Neural cell (in vitro differentiated cells): ENCODE data around the gene SMIM23. TPM values are rescaled to one million over a fixed set of nuclear protein-coding genes. Genes with fewer than 3 reads are reported as not detected.

Source experiments
- H2AFZ ChIP-seq: fragments of 200-600, 300-800 bp; sonication (generic), shearing (Covaris generic); 2 replicates; pipeline ENCODE4 v1.6.0; 2014; ENCODE audit warnings: low read depth, mild to moderate bottlenecking, antibody characterized with exemption, low read length, moderate library complexity
- H3F3A ChIP-seq: fragments of 200-600 bp; shearing (Covaris generic); 2 replicates; pipeline ENCODE4 v1.6.1; 2016; ENCODE audit warnings: mild to moderate bottlenecking, moderate library complexity, mixed read lengths, antibody characterized with exemption, low read length; ENCODE audit not compliant: insufficient read depth, poor library complexity, severe bottlenecking
- H3K27ac ChIP-seq: fragments of 200-600, 300-800 bp; sonication (generic), shearing (Covaris generic); 2 replicates; pipeline ENCODE4 v1.5.1; 2014; ENCODE audit warnings: mild to moderate bottlenecking, low read length, moderate library complexity
- H3K27me3 ChIP-seq: fragments of 300-800, 200-600 bp; sonication (generic), shearing (Covaris generic); 2 replicates; pipeline ENCODE4 v1.6.0; 2014; ENCODE audit warnings: mild to moderate bottlenecking, low read depth, low read length, moderate library complexity; ENCODE audit not compliant: insufficient read depth
- H3K36me3 ChIP-seq: fragments of 300-800, 200-600 bp; sonication (generic), shearing (Covaris generic); 2 replicates; pipeline ENCODE4 v1.5.1; 2014; ENCODE audit warnings: mild to moderate bottlenecking, antibody characterized with exemption, low read length, moderate library complexity; ENCODE audit not compliant: insufficient read depth
- H3K4me2 ChIP-seq: fragments of 300-800, 200-600 bp; sonication (generic), shearing (Covaris generic); 2 replicates; pipeline ENCODE4 v1.6.0; 2014; ENCODE audit warnings: mild to moderate bottlenecking, low read length
- H3K4me3 ChIP-seq: fragments of 300-800, 200-600 bp; sonication (generic), shearing (Covaris generic); 2 replicates; pipeline ENCODE4 v1.5.1; 2014; ENCODE audit warnings: mild to moderate bottlenecking, low read length, moderate library complexity
- H3K79me2 ChIP-seq: fragments of 200-600 bp; shearing (Covaris generic); replicated peaks from 2 replicates; pipeline ENCODE4 v1.6.0; 2014; ENCODE audit warnings: mild to moderate bottlenecking, low read length, moderate library complexity; ENCODE audit not compliant: insufficient read depth
- H3K9ac ChIP-seq: fragments of 300-800, 200-600 bp; sonication (generic), shearing (Covaris generic); 2 replicates; pipeline ENCODE4 v1.6.1; 2016; ENCODE audit warnings: mild to moderate bottlenecking, low read length, mixed read lengths
- H3K9me2 ChIP-seq: fragments of 200-600 bp; shearing (Covaris generic); 2 replicates; pipeline ENCODE4 v1.6.1; 2016; ENCODE audit warnings: mild to moderate bottlenecking, low read length, mixed read lengths; ENCODE audit not compliant: insufficient read depth
- H3K9me3 ChIP-seq: fragments of 200-600, 300-800 bp; sonication (generic), shearing (Covaris generic); 2 replicates; pipeline ENCODE4 v1.6.1; 2016; ENCODE audit warnings: mild to moderate bottlenecking, mixed run types, low read length, moderate library complexity, mixed read lengths
- H4K20me1 ChIP-seq: fragments of 200-600 bp; shearing (Covaris generic); 2 replicates; pipeline ENCODE4 v1.6.1; 2016; ENCODE audit warnings: mild to moderate bottlenecking, mixed run types; ENCODE audit not compliant: insufficient read depth
- EP300 ChIP-seq: fragments of 450-650 bp; conservative IDR thresholded peaks from 2 replicates; pipeline ENCODE4 v1.6.1; 2014; ENCODE audit warnings: antibody characterized with exemption, mild to moderate bottlenecking, moderate library complexity; ENCODE audit not compliant: poor library complexity, severe bottlenecking
- EZH2 ChIP-seq: fragments of 200-600, 300-800 bp; shearing (Covaris generic), sonication (generic); IDR thresholded peaks from 2 replicates; pipeline ENCODE4 v1.6.1; 2014; ENCODE audit warnings: antibody characterized with exemption, low read length, borderline replicate concordance, mild to moderate bottlenecking; ENCODE audit not compliant: insufficient read depth, poor library complexity, severe bottlenecking
- MXI1 ChIP-seq: fragments of 450-650 bp; conservative IDR thresholded peaks from 2 replicates; pipeline ENCODE4 v1.6.1; 2014; ENCODE audit warnings: antibody characterized with exemption, mild to moderate bottlenecking; ENCODE audit not compliant: poor library complexity, severe bottlenecking
- POLR2AphosphoS5 ChIP-seq: IDR thresholded peaks from 2 replicates; pipeline ENCODE4 v1.6.1; 2012
- RAD21 ChIP-seq: fragments of 450-650 bp; conservative IDR thresholded peaks from 2 replicates; pipeline ENCODE4 v1.6.1; 2014; ENCODE audit warnings: antibody characterized with exemption, mild to moderate bottlenecking, moderate library complexity
- SMC3 ChIP-seq: fragments of 450-650 bp; conservative IDR thresholded peaks from 2 replicates; pipeline ENCODE4 v1.6.1; 2014; ENCODE audit warnings: antibody characterized with exemption, mild to moderate bottlenecking, moderate library complexity; ENCODE audit not compliant: poor library complexity
- TAF1 ChIP-seq: IDR thresholded peaks from 2 replicates; pipeline ENCODE4 v1.6.1; 2012; ENCODE audit warnings: low read depth
- polyA plus RNA-seq: library from polyadenylated mRNA; depleted of rRNA; stranded (reverse); fragments of >200 nt; gene quantifications from 2 replicates; pipeline ENCODE4 v1.2.3, GENCODE V29; 2014
- TF ChIP-seq, protein P1 (sequence below): IDR thresholded peaks from 2 replicates; pipeline ENCODE4 v1.6.1; 2012; ENCODE audit warnings: borderline replicate concordance
- TF ChIP-seq, protein P2 (sequence below): fragments of 450-650 bp; IDR thresholded peaks from 2 replicates; pipeline ENCODE4 v1.5.1; 2014; ENCODE audit warnings: antibody characterized with exemption, mild to moderate bottlenecking, moderate library complexity; ENCODE audit not compliant: poor library complexity, severe bottlenecking

Gene SMIM23
- polyA plus RNA-seq, 1 donor from 2014 or later = not detected

DNA sequence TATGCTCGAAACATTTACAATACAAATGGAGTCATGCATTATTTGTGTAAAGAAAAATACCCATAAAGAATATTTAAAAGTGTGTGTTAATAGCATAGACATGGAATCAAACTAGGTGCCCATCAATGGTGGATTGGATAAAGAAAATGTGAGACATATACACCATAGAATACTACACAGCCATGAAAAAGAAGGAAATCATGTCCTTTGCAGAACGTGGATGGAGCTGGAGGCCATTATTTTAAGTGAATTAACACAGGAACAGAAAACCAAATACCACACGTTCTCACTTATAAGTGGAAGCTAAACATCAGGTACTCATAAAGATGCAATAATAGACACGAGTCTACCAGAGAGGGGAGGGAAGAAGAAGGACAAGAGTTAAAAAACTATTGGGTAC lies 22.8 kb downstream of the SMIM23 start:
- Histone ChIP-seq H2AFZ (no peak overlapping the region), H3K9me2 (no peaks in the 10 kb centered on the region), H3K27me3 (peaks cover 3% of the 10 kb centered on the region), H3K36me3 (no peaks in the 10 kb centered on the region), H3K79me2 (no peaks in the 10 kb centered on the region), H3K4me2 (no peak overlapping the region), H3K27ac (no peak overlapping the region), H3K9me3 (no peaks in the 10 kb centered on the region), H3K9ac (no peak overlapping the region), H3K4me3 (no peak overlapping the region), H4K20me1 (no peaks in the 10 kb centered on the region), H3F3A (no peaks in the 10 kb centered on the region)
- TF ChIP-seq POLR2AphosphoS5 (no peak), SMC3 (no peak), RAD21 (no peak)

DNA sequence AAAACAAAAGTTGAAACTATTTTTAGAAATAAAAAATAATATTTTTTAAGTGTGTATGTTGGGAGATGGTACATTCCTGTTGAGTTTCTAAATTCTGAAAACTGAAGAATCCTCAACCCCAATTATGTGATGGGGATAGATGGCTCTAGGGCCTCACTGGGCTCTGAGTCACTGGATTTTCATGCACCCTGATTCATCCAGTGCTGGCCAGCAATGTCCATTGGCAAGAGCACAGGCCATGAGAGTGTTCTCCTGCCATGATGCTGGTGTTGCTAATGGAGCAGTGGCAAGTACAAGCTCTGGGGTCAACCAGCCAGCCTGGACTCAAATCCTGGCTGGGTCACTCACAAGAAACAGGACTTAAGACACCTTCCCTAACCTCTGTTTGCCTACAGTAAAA lies 23.3 kb downstream of the SMIM23 start:
- Histone ChIP-seq H3K79me2 (no peaks in the 10 kb centered on the region), H3K4me2 (no peak overlapping the region), H3K27me3 (peaks cover 3% of the 10 kb centered on the region), H3K9me2 (no peaks in the 10 kb centered on the region), H3K36me3 (no peaks in the 10 kb centered on the region), H3F3A (no peaks in the 10 kb centered on the region), H4K20me1 (no peaks in the 10 kb centered on the region), H3K9ac (no peak overlapping the region), H3K9me3 (no peaks in the 10 kb centered on the region), H3K4me3 (no peak overlapping the region), H2AFZ (no peak overlapping the region), H3K27ac (no peak overlapping the region)
- TF ChIP-seq POLR2AphosphoS5 = no peak
- TF ChIP-seq, protein P1, sequence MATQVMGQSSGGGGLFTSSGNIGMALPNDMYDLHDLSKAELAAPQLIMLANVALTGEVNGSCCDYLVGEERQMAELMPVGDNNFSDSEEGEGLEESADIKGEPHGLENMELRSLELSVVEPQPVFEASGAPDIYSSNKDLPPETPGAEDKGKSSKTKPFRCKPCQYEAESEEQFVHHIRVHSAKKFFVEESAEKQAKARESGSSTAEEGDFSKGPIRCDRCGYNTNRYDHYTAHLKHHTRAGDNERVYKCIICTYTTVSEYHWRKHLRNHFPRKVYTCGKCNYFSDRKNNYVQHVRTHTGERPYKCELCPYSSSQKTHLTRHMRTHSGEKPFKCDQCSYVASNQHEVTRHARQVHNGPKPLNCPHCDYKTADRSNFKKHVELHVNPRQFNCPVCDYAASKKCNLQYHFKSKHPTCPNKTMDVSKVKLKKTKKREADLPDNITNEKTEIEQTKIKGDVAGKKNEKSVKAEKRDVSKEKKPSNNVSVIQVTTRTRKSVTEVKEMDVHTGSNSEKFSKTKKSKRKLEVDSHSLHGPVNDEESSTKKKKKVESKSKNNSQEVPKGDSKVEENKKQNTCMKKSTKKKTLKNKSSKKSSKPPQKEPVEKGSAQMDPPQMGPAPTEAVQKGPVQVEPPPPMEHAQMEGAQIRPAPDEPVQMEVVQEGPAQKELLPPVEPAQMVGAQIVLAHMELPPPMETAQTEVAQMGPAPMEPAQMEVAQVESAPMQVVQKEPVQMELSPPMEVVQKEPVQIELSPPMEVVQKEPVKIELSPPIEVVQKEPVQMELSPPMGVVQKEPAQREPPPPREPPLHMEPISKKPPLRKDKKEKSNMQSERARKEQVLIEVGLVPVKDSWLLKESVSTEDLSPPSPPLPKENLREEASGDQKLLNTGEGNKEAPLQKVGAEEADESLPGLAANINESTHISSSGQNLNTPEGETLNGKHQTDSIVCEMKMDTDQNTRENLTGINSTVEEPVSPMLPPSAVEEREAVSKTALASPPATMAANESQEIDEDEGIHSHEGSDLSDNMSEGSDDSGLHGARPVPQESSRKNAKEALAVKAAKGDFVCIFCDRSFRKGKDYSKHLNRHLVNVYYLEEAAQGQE = no peak
- TF ChIP-seq, protein P2, sequence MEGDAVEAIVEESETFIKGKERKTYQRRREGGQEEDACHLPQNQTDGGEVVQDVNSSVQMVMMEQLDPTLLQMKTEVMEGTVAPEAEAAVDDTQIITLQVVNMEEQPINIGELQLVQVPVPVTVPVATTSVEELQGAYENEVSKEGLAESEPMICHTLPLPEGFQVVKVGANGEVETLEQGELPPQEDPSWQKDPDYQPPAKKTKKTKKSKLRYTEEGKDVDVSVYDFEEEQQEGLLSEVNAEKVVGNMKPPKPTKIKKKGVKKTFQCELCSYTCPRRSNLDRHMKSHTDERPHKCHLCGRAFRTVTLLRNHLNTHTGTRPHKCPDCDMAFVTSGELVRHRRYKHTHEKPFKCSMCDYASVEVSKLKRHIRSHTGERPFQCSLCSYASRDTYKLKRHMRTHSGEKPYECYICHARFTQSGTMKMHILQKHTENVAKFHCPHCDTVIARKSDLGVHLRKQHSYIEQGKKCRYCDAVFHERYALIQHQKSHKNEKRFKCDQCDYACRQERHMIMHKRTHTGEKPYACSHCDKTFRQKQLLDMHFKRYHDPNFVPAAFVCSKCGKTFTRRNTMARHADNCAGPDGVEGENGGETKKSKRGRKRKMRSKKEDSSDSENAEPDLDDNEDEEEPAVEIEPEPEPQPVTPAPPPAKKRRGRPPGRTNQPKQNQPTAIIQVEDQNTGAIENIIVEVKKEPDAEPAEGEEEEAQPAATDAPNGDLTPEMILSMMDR = no peak
- TF ChIP-seq EP300 = no peak
- no peak for TF ChIP-seq RAD21
- TF ChIP-seq MXI1 = no peak
- TF ChIP-seq EZH2 = no peak
- no peak for TF ChIP-seq SMC3

DNA sequence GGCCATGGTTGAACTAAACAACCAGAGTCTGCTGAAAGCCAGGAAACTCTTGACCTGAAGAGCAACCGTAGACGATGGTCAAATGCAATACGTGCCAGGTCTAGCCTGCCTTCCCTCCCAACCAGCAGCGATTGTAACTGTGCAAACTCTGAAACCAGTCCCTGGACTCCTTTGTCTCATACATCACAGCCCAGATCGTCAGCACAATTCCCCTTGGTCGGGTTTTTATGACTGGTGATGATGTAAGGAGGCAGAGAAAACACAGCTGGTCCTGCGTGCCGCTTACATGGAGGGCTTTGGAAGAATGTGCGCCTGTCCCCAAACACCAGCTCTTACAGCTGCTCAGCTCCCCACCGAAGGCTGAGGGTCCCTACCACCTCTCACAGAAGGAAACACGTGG lies 24.6 kb downstream of the SMIM23 start:
- Histone ChIP-seq H3K4me2 (no peak overlapping the region), H3K9ac (no peak overlapping the region), H3K9me2 (no peaks in the 10 kb centered on the region), H3K36me3 (no peaks in the 10 kb centered on the region), H2AFZ (no peak overlapping the region), H3K27me3 (peaks cover 3% of the 10 kb centered on the region), H3F3A (no peaks in the 10 kb centered on the region), H3K9me3 (no peaks in the 10 kb centered on the region), H3K4me3 (no peak overlapping the region), H3K79me2 (no peaks in the 10 kb centered on the region), H3K27ac (no peak overlapping the region), H4K20me1 (no peaks in the 10 kb centered on the region)
- TF ChIP-seq EP300 (no peak), TAF1 (no peak), MXI1 (no peak), SMC3 (no peak), RAD21 (no peak), EZH2 (no peak), POLR2AphosphoS5 (no peak)
- TF ChIP-seq, protein P1 = no peak
- TF ChIP-seq, protein P2 = no peak
